Astrocyte of the spinal cord (primary cell): ENCODE results near the gene MLIP.

Experiments
- DNase-seq: peaks from one replicate; pipeline ENCODE4 v3.0.0; 2011; ENCODE audit warnings: low read depth, low spot score
- H3K4me3 ChIP-seq: 2 replicates; pipeline ENCODE4 v1.5.1; 2011; ENCODE audit warnings: low read depth, mild to moderate bottlenecking, low read length, moderate library complexity
- CTCF ChIP-seq: IDR thresholded peaks from 2 replicates; pipeline ENCODE4 v1.5.1; 2012; ENCODE audit warnings: low read depth, mild to moderate bottlenecking, low read length, inconsistent platforms
- in situ Hi-C: cut with HindIII; loops from 2 replicates; pipeline ENCODE4 v1.10.0; 2017; ENCODE audit warnings: low sequenced_read_pairs

Gene MLIP

DNA sequence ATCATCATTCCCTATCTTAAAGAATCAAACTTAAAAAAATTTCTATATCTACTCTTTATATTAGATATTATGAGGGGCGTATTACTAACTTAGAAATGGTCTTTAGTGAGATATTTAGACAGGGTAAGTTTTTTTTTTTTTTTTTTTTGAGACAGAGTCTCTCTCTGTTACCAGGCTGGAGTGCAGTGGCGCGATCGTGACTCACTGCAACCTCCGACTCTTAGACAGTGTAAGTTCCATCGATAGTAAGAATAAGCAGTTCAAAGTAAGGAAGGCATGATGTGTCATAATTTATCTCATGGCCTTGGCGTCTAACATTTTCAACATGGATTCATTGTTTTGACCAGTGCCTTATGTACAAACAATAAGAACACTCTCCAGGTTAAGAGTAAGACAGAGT is 72.4 kb downstream of the MLIP start:
- no peak overlapping the region for H3K4me3 ChIP-seq
- in situ Hi-C loops: no loop called here
- no peak for DNase-seq
- no peak for TF ChIP-seq CTCF

DNA sequence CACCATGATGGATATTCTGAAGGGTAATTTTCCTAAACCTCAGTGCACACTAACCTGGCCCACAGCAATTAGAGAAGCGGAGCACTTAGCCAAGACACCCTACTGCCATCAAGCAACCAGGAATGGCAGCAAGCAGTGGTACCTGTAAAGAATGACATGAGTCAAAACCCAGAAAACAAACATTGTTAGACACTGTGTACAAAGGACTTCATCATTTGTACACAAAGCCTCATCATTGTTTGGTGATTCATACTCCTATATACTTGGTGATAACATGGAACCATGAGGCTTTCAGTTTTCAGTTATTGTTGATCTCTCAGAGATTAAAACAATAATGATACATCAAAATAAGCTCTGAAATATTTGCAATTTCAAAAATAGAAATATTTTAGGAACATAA is 74.6 kb downstream of the MLIP start:
- DNase-seq: no peak
- no peak for TF ChIP-seq CTCF
- no peak overlapping the region for H3K4me3 ChIP-seq
- in situ Hi-C loops: no loop called here

DNA sequence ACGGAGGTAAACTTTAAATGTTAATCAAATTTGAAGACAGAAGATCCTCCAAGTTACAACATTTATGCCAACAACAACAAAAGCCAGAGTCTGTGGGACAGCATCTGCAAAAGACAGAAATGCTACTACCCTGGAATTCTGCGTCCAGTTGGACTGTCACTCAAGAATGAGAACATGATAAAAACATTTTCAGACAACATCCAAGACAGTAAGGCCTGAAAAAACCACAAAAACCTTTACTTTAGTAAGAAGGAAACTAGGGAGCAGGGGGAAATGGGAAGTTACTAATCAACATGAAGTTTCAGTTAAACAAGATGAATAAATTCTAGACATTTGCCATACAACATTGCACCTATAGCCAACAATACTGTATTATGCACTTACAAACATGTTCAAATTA is 77.6 kb downstream of the MLIP start:
- DNase-seq: no peak
- TF ChIP-seq CTCF: no peak
- H3K4me3 ChIP-seq: no peak overlapping the region
- in situ Hi-C loops: no loop called here

GRCh38 chr6:54191461-54191860 is 80.2 kb downstream of the MLIP start:
- no peak overlapping the region for H3K4me3 ChIP-seq
- TF ChIP-seq CTCF: no peak
- in situ Hi-C loops: no loop called here

GRCh38 chr6:54192993-54193392 is 81.8 kb downstream of the MLIP start:
- peak; percentile 22 for DNase-seq
- in situ Hi-C loops: no loop called here
- no peak for TF ChIP-seq CTCF
- no peak overlapping the region for H3K4me3 ChIP-seq

More at GRCh38 chr6:54191461-54191860, 80.2 kb downstream of the MLIP start:
- DNase-seq: peak; percentile 36

DNA sequence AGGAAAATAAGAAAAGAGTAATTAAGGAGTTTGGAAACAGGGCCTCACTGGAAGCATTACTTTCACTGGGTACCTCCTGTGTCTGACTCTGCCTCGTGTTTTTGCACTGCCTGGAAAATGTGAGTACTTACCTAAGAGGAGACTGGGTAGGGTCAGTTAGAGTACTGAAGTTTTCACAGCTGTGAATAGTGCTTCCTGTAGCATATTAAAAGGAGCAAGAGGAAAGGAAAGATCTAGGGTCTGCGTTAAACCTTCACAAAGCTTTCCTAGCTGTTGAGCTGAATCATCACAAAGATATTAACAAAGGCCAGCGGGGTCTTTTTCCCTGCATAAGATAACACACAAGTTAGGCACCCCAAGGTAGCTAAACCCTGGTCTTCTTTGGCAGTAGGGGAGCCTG is 82.3 kb downstream of the MLIP start:
- DNase-seq: no peak
- H3K4me3 ChIP-seq: no peak overlapping the region
- in situ Hi-C loops: no loop called here
- no peak for TF ChIP-seq CTCF

DNA sequence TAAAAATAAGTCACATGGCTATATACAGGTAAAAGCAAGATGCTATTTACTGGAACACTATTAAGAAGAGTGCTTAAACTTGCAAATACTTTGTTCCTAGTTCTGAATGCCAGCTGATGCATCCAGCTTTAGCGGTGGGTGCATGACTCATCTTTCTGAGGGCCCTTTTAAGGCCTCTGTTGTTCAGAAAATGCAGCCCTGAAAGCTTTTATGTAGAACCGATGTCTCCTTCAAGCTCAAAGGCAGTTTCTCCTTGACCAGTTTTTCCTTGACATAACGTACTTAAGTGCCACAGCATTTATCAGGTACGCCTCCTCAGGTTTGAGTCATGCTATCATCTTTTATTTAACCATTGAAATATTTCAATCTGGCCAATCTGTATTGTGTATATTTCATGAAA is 82.8 kb downstream of the MLIP start:
- peak; percentile 69 for DNase-seq
- in situ Hi-C loops: no loop called here
- TF ChIP-seq CTCF: no peak
- H3K4me3 ChIP-seq: no peak overlapping the region
